ENCODE measurements around the gene STK10.

Gene STK10

DNA sequence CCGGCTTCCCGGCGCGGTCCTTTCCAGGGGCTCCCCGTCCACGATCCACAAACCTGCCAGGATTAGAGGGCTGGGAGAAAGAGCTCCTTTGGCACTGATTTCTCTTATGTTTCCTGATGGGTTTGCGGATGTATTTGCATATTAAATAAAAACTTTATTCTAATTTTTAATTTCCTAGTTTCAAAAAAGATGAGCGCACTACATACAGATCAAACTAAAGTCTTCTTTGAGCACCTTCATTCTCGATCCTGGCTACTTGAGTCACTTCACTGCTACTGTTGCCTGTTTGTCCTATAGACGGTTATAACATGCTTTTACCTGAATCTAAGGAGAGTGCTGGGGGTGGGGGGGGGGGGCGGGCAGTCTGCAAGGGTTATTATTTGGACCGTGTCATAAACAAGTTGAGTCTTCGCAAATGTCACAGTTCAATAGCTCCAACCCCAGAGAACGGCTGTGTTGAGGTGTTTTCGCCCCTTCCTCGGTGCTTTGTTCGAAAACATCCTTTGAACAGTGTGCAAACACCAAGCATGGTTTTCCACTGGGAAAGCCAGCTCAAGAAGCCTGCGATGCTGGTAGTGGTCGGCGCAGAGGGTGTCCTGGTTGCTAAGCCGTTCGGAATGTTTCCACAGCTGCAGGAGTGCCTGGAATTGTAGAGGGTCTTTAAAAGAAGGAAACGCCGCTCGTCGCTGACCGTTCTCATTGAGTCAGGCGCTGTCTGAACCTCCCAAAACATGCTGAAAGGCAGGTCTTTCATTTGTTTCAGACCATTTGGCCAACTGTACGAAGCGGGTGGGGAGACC is 1.1 kb upstream of the STK10 start:
- DNase-seq (ENCODE audit: low spot score) = no peak

DNA sequence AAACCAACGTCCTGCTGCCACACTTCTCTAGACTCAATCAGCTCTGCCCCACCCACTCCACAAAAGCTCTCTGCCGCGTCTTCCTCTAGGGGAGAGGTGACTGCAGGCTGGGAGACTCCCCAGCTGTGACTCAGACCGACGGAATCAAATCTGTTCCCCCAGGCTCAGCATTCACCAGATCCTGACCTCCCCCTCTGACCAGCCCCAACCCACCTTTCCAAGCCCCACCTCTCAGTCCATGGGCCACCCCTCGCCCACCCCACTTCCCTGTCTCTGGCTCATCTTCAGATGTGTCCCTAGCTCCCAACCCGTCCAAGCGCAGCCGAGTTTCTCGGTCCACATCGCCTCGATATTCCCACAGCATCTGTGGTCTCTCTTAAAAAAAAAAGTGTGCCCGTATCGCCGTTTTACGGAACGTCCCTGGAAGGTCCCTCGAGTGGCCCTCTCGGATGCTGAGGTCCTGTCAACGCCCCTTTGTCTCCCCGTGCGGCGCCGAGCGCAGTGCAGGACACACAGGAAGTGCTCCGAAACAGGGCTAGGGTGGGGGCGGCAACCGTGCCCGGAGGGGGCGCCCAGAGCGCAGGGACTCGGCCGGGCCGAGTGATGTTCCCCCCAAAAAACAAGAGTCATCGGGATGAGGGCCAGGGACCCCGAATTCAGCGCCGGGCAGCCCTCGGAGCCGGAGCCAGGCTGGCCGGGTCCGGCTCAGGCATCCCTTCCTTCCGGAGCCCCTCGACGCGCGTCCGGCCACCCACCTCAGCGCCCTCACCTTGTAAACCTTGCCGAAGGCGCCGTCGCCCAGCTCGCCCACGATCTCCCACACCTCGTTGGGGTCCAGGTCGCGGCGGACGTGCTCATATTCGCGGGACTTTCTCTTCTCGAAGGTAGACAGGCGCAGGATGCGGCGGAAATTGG is 649 bp downstream of the STK10 start:
- DNase-seq (ENCODE audit: low spot score) = peak; percentile 73

DNA sequence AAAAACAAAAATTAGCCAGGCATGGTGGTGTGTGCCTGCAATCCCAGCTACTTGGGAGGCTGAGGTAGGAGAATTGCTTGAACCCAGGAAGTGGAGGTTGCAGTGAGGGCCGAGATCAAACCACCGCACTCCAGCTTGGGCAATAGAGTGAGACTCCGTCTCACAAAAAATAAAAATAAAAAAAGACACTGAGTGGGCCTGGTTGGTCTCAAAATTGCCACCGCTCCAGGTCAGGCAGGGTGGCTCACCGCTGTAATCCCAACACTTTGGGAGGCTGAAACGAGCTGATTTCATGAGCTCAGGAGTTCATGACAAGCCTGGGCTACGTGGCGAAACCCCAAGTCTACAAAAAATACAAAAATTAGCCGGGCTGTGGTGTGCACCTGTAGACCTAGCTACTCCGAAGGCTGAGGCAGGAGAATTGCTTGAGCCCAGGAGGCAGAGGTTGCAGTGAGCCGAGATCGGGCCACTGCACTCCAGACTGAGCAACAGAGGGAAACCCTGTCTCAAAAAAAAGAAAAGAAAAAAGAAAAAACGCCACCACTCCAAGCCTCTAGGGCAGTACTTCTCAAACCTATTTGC is 1.8 kb downstream of the STK10 start:
- DNase-seq (ENCODE audit: low spot score) = no peak

DNA sequence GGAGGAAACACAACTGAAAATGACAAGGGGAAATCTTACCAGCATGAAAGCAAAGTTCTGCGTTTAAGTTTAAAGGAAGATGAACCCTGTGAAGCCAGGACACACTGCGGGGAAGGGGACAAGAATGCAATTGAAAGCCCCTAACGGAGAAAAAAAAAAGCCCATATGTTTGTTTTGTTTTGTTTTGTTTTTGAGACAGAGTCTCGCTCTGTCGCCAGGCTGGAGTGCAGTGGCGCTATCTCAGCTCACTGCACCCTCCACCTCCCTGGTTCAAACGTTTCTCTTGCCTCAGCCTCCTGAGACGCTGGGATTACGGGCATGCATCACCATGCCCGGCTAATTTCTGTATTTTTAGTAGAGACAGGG is 2.9 kb downstream of the STK10 start:
- DNase-seq (ENCODE audit: low spot score) = no peak

DNA sequence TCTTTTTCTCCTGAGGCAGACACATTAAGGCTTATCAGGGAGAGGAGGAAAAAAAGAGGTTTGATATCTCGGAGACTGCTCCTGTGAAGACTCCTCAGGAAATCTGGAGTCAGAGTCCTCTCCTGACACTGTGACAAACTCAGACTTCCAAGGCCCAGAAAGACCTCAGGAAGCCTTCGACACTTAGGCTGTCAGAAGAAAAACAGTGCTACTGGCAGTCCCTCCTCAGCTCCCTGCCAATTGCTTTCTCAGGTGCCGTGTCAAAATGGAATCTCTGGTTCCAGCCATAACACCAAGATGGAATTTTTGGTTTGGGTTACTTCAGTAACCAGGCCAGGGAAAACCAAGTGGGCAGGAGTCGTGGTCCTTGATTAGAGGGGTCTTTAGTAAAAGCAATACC is 4.1 kb downstream of the STK10 start:
- no peak for DNase-seq (ENCODE audit: low spot score)

DNA sequence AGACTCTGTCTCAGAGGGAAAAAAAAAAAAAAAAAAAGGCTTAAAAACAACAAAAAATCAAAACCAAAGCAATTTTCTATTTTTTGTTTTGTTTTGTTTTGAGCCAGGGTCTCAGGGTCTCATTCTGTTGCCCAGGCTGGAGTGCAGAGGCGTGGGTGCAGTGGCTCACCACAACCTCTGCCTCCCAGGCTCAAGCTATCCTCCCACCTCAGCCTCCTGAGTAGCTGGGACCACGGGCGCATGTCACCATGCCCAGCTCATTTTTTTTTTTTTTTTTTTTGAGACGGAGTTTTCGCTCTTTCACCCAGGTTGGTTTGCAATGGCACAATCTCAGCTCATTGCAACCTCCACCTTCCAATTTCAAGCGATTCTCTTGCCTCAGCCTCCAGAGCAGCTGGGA is 5.7 kb downstream of the STK10 start:
- no peak for DNase-seq (ENCODE audit: low spot score)

DNA sequence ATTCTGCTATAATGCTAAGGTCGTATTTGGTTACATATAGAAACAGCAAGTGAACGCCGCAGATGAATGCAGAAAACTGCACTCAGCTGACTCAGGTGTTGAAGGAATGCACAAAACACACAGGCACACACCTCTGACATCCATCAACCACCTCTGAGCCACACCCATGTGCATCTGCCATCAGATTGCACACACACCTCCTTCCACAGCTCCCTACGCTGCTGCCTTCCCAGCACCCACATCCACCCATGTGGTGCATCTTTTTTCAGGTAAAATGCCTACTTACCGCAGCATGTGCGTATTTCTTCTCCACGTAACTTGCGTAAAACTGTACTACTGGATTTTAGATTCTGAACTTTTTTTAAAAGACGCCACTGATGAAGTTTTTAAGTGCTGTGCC is 7.1 kb downstream of the STK10 start:
- no peak for DNase-seq (ENCODE audit: low spot score)

DNA sequence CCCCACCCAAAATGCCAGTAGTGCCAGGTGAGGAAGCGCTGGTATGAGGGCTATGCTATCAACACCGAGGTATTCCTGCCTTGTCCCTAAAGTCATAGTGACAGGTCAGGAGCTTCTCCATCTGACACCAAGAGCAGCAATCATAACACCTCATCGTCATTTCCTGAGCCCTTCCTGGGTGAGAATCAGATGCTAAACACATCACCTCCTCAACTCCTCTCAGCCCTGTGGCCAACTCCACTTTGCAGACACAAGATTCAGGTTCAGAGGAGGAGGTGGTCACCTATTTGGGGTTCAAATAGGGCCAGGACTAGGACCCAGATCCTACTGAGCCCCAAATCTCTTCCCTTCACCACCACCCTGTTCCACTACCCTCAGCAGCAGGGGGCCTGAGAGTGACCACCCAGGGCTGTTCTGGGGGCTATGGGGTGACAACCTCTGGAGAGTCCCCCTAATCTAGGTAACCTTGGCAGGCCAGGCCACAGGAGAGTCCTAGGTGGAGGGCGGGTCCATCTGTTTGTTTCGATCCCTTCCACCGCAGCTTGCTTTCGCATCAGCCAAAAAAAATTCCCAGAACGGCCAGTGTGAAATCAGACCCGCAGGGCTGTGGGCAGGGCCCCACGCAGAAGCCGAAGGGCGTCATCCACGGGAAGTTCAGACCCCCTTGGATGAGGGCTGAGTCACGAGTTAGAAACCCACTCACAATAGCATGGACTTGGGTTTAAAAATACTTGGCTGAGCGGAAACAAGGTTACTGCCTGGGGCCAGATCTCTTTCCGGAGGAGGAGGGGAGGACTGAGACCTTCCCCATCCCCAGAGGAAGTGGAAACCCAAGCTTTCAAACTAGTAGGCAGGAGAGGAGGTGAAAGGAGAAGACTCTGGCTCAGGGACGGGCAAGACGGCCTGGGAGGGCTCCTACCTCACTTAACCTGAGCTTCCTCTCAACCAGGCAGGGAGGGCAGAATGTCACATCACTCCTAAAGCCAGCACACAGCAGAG is 8.7 kb downstream of the STK10 start:
- DNase-seq (ENCODE audit: low spot score) = peak; percentile 78

DNA sequence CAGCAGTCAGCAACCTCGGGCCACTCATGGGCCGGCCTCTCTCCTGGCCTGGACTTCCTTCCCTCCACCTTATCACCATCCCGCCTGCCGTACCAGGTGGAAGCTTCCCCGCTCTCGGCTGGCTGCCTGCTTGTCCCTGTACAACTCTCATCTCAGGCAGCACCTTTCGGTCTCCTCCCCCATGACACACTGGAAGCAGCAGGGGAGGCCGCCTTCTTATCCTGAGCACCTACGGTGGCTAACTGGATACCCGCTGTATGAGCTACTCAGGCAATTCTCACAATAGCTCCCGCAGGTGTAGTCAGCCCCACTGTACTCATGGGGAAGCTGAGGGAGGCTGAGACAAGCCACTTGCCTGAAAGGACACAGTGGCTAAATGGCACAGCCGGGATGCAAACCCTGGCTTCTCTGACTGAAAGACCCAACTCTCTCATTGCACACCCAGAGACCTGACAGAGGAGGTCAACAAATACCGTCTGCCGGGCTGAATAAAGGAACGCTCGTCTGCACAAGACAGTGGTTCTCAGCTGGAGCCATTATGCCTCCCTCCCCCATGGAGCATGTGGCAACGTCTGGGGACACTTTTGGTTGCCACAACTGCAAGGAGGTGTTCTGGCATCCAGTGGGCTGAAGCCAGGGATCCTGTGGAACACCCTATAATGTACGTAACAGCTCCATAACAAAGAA is 9.6 kb downstream of the STK10 start:
- peak; percentile 47 for DNase-seq (ENCODE audit: low spot score)

DNA sequence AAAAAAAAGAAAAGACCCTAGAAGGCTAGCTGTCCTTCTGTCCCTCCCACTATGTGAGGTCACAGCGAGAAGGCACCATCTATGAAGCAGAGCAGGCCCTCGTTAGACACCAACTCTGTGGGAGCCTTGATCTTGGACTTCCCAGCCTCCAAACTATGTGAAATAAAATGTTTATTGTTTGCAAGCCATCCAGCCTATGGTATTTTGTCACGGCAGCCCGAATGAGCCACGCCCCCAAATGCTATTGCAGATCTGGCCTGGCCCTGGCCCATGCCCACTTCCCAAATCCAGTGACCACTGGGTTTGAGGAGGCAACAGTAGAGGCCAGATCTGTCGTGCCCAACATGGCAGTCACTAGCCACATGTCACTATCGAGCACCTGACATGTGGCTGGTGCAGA is 10.8 kb downstream of the STK10 start:
- no peak for DNase-seq (ENCODE audit: low spot score)

DNA sequence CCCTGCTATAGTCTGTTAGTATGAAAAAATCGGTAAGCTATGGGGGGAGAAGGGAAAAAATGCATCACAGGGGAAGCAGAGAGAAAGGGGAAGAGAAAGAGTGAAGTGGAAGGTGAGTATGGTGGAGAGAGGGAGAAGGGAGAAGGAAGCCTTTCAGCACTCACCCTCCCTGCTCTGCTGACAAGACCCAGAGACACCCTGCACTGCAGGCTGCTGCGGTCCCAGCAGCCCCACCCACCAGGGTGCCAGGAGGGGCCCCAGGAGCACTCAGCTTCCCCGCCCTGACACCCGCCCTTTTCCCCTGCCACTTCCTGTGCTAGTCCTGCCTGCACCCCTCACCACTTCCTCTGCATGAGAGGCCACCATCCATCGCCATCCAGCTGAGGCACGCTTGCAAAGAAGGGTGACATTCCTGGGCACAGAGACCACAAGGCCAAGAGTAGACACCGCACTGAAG is 12.7 kb downstream of the STK10 start:
- peak; percentile 96 for DNase-seq (ENCODE audit: low spot score)

DNA sequence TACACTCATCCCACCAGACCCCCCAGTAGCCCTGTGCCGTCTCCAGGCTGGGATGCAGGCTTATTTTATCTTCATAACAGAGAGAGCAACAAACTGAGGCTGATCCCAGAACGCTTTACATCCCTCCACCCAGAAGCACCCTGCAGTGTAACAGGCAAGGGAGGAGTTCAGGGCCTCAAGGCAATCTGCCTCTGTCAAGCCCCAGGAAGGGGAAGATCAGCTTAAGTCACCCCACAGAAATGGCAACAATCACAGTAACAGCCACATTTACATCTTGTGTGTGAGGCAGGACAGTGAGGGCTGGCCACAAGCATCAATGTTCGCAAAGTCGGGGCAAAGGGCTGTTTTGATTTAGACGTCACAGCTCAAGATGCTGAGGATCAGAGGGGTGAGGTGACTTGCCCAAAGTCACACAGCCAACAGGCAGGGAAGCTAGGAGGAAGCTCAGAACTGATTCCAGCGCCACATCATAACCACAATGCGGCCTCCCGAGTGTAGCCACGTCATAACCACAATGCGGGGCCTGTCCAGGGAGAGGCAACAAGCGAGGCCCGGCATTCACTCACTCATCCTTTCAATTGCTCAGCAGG is 14.4 kb downstream of the STK10 start:
- peak; percentile 92 for DNase-seq (ENCODE audit: low spot score)

DNA sequence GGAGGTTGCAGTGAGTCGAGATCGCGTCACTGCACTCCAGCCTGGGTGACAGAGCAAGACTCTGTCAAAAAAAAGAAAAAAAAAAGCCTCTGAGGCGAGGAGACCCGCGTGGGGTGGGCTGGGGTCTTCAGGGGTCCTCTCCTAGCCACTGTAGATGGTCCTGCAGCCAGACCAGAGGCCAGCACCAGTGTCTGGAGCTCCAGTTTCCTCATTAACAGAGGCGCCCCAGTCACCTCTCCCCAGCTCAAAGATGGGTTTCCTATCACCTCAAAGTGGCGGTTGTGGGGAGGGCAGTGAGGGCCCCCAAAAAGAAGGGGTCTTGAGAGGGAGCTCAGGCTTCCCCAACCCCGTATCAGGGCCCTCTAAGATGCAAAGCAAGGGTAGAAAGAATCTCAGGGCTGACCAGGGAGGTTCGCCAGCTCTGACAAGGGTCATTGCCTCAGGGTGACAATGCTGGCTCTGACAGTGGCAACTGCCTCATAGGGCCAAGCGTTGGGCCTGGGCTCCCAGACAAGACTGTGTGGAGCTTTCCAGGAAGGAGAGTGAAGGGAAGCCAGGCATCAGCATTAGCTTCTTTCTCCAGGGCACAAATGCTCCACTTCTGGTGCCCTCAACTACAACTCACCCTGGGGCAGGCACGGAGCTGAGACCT is 15.0 kb downstream of the STK10 start:
- DNase-seq (ENCODE audit: low spot score) = no peak

DNA sequence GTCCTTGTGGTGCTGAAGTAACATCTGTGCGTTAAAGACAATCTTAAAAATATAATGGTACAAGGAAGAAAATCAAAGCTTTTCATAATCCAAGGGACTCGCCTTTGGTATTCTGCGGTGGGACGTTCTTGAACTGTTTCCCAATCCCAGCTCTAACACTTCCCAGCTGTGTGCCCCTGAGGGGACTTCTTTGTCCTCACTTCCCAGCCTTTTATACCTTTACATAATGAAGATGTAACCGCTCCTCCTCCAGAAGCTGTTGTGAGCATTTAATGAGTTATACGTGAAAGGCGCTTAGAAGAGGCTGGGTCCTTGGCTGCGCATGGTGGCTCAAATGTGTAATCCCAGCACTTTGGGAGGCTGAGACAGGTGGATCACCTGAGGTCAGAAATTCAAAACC is 16.9 kb downstream of the STK10 start:
- no peak for DNase-seq (ENCODE audit: low spot score)

DNA sequence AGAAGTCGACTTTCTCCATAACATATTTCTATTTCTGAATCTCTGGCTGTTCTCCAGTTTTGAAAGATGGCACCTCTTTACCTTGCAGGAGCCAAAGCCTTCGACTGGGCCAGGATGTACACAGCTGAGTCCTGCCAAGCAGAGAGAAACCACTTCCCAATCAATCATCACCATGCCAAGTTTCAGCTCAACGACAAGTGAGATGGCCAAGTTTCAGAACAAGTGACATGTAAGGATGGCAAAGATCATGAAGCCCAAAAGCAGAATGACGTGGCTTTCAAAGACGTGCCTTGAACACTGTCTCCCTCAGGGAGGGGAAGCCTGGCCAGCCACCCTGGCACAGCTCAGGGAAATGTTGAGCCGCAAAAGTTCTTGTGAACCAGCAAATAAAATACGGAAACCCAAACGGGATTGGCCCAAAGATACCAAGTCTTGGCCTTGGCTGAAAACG is 17.7 kb downstream of the STK10 start:
- peak; percentile 45 for DNase-seq (ENCODE audit: low spot score)

DNA sequence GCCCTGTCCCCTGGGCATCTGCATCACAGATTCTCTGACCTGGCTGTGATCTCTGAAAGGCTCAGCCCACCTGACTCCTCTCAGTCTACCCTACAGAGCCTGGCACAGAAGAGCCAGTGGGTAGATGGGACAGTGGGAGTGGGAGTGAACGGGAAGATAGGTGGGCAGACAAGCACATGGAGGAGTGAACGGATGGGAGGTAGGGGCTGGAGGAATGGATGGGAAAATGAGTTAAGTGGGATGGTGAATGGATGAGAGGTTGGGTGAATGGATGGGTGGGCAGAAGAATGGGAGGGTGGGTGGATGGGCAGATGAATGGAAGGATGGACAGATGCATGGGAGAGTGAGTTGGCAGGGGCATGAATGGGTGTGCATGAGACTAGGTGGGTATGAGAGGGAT is 18.8 kb downstream of the STK10 start:
- DNase-seq (ENCODE audit: low spot score) = no peak

DNA sequence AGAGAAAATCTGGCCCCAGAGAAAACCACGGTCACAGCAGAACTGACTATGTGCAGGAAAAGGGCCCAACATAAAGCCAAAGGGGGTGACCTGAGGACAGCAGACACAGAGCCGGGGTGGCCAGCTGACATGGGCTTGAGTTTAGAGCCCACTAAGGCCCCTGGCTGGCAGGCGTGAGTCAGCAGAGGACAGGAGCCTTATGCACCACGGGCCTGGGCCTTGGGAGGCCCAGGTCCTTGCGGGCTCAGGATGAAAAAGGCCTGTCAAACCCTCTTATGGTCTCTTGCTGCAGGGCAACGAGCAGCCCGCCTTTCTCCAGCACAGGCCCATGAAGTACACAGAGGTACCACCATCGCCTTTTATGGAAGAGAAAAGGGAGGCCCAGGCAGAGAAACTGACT is 19.7 kb downstream of the STK10 start:
- DNase-seq (ENCODE audit: low spot score) = no peak

DNA sequence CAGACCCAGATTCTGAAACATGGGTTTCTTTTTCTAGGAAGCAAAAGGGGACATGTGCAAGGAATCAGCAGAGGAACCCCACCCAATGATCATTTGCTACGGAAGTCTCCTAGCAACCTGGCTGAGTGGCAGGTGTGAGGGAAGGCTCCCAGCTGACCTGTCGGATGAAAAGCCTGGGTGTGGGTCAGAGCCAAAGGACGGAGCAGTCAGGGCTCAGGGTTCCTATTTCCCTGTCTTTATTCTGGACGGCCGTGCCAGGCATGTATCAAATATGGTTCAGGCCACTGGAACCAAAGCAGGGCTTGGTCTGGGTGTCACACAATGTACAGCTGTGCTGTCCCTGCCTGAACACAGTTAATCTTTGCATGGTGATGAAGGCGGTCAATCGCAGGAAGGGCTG is 20.1 kb downstream of the STK10 start:
- DNase-seq (ENCODE audit: low spot score) = no peak

DNA sequence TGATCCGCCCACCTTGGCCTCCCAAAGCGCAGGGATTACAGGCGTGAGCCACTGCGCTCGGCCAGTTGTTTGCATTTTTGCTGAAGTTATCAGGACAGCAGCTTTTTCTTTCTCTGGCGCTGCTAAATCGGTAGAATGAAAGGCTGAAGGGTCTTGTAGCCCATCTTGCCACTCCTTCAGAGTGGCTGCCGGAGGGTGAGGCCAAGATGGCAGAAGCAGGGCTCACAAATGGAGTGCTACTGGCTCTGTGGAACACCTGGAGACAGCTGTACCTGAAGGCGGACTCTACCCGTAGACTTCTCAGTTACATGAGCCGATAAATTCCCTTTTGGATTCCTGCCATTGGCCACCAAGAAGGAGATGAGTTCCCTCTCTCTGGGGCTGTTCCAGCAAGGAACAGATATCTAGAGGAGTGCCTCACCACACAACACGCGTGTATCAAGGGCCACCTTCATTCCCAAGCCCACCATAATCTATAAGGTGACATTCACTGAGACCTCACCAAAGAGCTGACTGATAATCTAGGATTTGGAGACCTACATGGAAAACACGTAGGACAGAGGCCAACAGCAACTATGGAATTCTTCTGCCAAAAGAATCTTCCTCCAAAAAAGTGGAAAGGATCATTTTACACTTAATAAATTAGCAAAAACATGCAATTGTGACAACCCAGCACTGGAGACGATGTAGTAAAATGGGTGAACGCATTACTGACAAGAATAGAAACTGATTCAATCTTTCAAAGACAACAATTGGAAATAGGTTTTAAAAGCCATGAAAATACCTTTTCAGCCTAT is 21.8 kb downstream of the STK10 start:
- DNase-seq (ENCODE audit: low spot score) = no peak
